Mesendoderm (in vitro differentiated cells): ENCODE measurements around the gene PPM1N.
"Not testable (repeated sequence)": the region's sequence is repeated elsewhere in the genome, so short reads cannot be mapped to it uniquely, and the experiment has no call there.

Experiments used
- DNase-seq: peaks from one replicate; pipeline ENCODE4 v3.0.0; 2013
- H2AK5ac ChIP-seq: 2 replicates; pipeline ENCODE4 v1.6.1; 2013; ENCODE audit warnings: low read length, inconsistent platforms
- H2BK120ac ChIP-seq: 2 replicates; pipeline ENCODE4 v1.6.1; 2013; ENCODE audit warnings: low read depth, mild to moderate bottlenecking, low read length, moderate library complexity, mixed read lengths
- H2BK15ac ChIP-seq: replicated peaks from 2 replicates; pipeline ENCODE4 v1.6.1; 2013; ENCODE audit warnings: low read depth, mild to moderate bottlenecking, moderate library complexity
- H2BK5ac ChIP-seq: 2 replicates; pipeline ENCODE4 v1.6.1; 2013; ENCODE audit warnings: low read length, inconsistent platforms
- H3K18ac ChIP-seq: 2 replicates; pipeline ENCODE4 v1.6.1; 2013; ENCODE audit warnings: mild to moderate bottlenecking, low read length, mixed read lengths
- H3K23ac ChIP-seq: one replicate; pipeline ENCODE4 v1.6.1; 2013; ENCODE audit warnings: low read length
- H3K27ac ChIP-seq: 2 replicates; pipeline ENCODE4 v1.5.1; 2013; ENCODE audit warnings: low read depth, mild to moderate bottlenecking, inconsistent platforms, low read length, moderate library complexity
- H3K27me3 ChIP-seq: 2 replicates; pipeline ENCODE4 v1.6.1; 2013; ENCODE audit warnings: low read length, control low read depth, mild to moderate bottlenecking, inconsistent platforms; ENCODE audit not compliant: insufficient read depth, poor library complexity
- H3K36me3 ChIP-seq: 2 replicates; pipeline ENCODE4 v1.6.1; 2013; ENCODE audit warnings: low read length, inconsistent platforms; ENCODE audit not compliant: control insufficient read depth, insufficient read depth
- H3K4ac ChIP-seq: one replicate; pipeline ENCODE4 v1.6.1; 2013; ENCODE audit warnings: low read depth, mild to moderate bottlenecking, low read length, moderate library complexity
- H3K4me1 ChIP-seq: 2 replicates; pipeline ENCODE4 v1.6.1; 2013; ENCODE audit warnings: low read depth, low read length, inconsistent platforms; ENCODE audit not compliant: control insufficient read depth
- H3K4me2 ChIP-seq: 2 replicates; pipeline ENCODE4 v1.6.1; 2013; ENCODE audit warnings: low read length
- H3K4me3 ChIP-seq: 2 replicates; pipeline ENCODE4 v1.5.1; 2013; ENCODE audit warnings: mild to moderate bottlenecking, low read length
- H3K56ac ChIP-seq: one replicate; pipeline ENCODE4 v1.6.1; 2013; ENCODE audit warnings: low read length
- H3K79me1 ChIP-seq: 2 replicates; pipeline ENCODE4 v1.6.1; 2013; ENCODE audit warnings: low read length, inconsistent platforms
- H3K79me2 ChIP-seq: 2 replicates; pipeline ENCODE4 v1.6.1; 2013; ENCODE audit warnings: mild to moderate bottlenecking, low read length; ENCODE audit not compliant: control insufficient read depth, insufficient read depth
- H3K9ac ChIP-seq: 2 replicates; pipeline ENCODE4 v1.6.1; 2013; ENCODE audit warnings: low read length, inconsistent platforms
- H4K5ac ChIP-seq: one replicate; pipeline ENCODE4 v1.6.1; 2013; ENCODE audit warnings: low read length
- H4K8ac ChIP-seq: one replicate; pipeline ENCODE4 v1.6.1; 2013; ENCODE audit warnings: low read depth, mild to moderate bottlenecking, control low read depth, low read length, moderate library complexity
- WGBS: extraction: QIAGEN DNeasy Blood & Tissue Kit; methylation state at CpG from one replicate; pipeline ENCODE4 v1.1.7; 2013; ENCODE audit warnings: low lambda C conversion rate, missing lambda C conversion rate; ENCODE audit not compliant: insufficient coverage; ENCODE audit errors: extremely low coverage; 5-methylcytosine and 5-hydroxymethylcytosine counted together

PPM1N gene

GRCh38 chr19:45507872-45508416, 9.7 kb downstream of the PPM1N start:
- Histone ChIP-seq H4K5ac (no peak overlapping the region), H3K27ac (peak overlapping the region; percentile 100), H3K56ac (peak overlapping the region; percentile 99), H3K36me3 (no peaks in the 10 kb centered on the region), H3K23ac (peak overlapping the region; percentile 80), H2BK15ac (no peak overlapping the region), H3K18ac (peak overlapping the region; percentile 97), H3K4ac (peak overlapping the region; percentile 96), H3K79me2 (peaks cover 50% of the 10 kb centered on the region), H2BK120ac (peak overlapping the region; percentile 86), H3K4me3 (peak overlapping the region; percentile 89), H2BK5ac (peak overlapping the region; percentile 90), H3K27me3 (no peaks in the 10 kb centered on the region), H4K8ac (peak overlapping the region; percentile 83), H2AK5ac (peak overlapping the region; percentile 69), H3K9ac (peak overlapping the region; percentile 93), H3K4me2 (peak overlapping the region; percentile 80), H3K79me1 (peaks cover 7% of the 10 kb centered on the region), H3K4me1 (peaks cover 2% of the 10 kb centered on the region)
- no CpG with 5 or more reads among the region's 22 CpGs for WGBS
- peak; percentile 36 for DNase-seq

GRCh38 chr19:45508417-45508860, 10.2 kb downstream of the PPM1N start:
- peak overlapping the region; percentile 97 for H3K18ac ChIP-seq
- peak overlapping the region; percentile 80 for H3K23ac ChIP-seq
- H3K56ac ChIP-seq, result peak overlapping the region; percentile 99
- H3K9ac ChIP-seq, result peak overlapping the region; percentile 93
- H2BK120ac ChIP-seq, result peak overlapping the region; percentile 86
- no peak overlapping the region for H2AK5ac ChIP-seq
- peaks cover 7% of the 10 kb centered on the region for H3K79me1 ChIP-seq
- H4K5ac ChIP-seq, result no peak overlapping the region
- H3K4ac ChIP-seq, result peak overlapping the region; percentile 92
- H2BK15ac ChIP-seq, result no peak overlapping the region
- H3K4me2 ChIP-seq, result peak overlapping the region; percentile 80
- no peaks in the 10 kb centered on the region for H3K36me3 ChIP-seq
- peak overlapping the region; percentile 89 for H3K4me3 ChIP-seq
- H3K4me1 ChIP-seq, result peaks cover 2% of the 10 kb centered on the region
- no peaks in the 10 kb centered on the region for H3K27me3 ChIP-seq
- WGBS, result no CpG with 5 or more reads among the region's 26 CpGs
- H4K8ac ChIP-seq, result no peak overlapping the region
- peak overlapping the region; percentile 90 for H2BK5ac ChIP-seq
- DNase-seq, result peak; percentile 90
- H3K79me2 ChIP-seq, result peaks cover 54% of the 10 kb centered on the region
- H3K27ac ChIP-seq, result peak overlapping the region; percentile 100

GRCh38 chr19:45508861-45509691, 10.8 kb downstream of the PPM1N start:
- Histone ChIP-seq H3K4ac (peak overlapping the region; percentile 64), H3K27ac (peak overlapping the region; percentile 96), H3K27me3 (no peaks in the 10 kb centered on the region), H3K56ac (peak overlapping the region; percentile 99), H3K36me3 (no peaks in the 10 kb centered on the region), H3K79me2 (peaks cover 60% of the 10 kb centered on the region), H2BK15ac (no peak overlapping the region), H3K18ac (peak overlapping the region; percentile 97), H2AK5ac (peak overlapping the region; percentile 58), H4K8ac (no peak overlapping the region), H3K4me2 (peak overlapping the region; percentile 79), H3K4me3 (peak overlapping the region; percentile 78), H3K79me1 (peaks cover 11% of the 10 kb centered on the region), H3K9ac (peak overlapping the region; percentile 93), H2BK120ac (peak overlapping the region; percentile 46), H2BK5ac (peak overlapping the region; percentile 94), H4K5ac (no peak overlapping the region), H3K4me1 (peaks cover 2% of the 10 kb centered on the region), H3K23ac (peak overlapping the region; percentile 97)
- DNase-seq, result peak; percentile 90
- WGBS, result no CpG with 5 or more reads among the region's 28 CpGs

DNA sequence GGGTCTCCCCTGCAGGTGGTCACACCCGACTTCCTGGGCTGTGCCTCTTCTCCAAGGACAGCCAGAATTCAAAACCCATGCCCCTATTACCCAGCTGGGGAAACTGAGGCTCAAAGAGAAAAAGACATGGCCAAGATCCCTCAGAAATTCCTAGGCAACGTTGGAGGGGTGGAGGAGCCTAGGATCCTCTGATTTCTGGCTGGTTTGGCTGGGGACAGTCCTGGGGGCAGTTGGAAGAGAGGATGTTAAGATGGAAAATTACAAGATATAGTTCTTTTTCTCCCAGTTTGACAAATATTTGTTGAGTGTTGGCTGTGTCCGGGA, 11.4 kb downstream of the PPM1N start:
- Histone ChIP-seq H4K8ac (no peak overlapping the region), H3K4me3 (peak overlapping the region; percentile 22), H2BK15ac (no peak overlapping the region), H3K79me2 (peaks cover 66% of the 10 kb centered on the region), H3K4me2 (peak overlapping the region; percentile 58), H2BK120ac (no peak overlapping the region), H2AK5ac (peak overlapping the region; percentile 5), H3K4me1 (peaks cover 2% of the 10 kb centered on the region), H3K23ac (no peak overlapping the region), H2BK5ac (peak overlapping the region; percentile 66), H4K5ac (no peak overlapping the region), H3K79me1 (peaks cover 11% of the 10 kb centered on the region), H3K27me3 (no peaks in the 10 kb centered on the region), H3K56ac (peak overlapping the region; percentile 83), H3K36me3 (no peaks in the 10 kb centered on the region), H3K4ac (no peak overlapping the region), H3K27ac (peak overlapping the region; percentile 6), H3K9ac (peak overlapping the region; percentile 74), H3K18ac (peak overlapping the region; percentile 1)
- WGBS, result no CpG with 5 or more reads among the region's 3 CpGs
- DNase-seq, result no peak

DNA sequence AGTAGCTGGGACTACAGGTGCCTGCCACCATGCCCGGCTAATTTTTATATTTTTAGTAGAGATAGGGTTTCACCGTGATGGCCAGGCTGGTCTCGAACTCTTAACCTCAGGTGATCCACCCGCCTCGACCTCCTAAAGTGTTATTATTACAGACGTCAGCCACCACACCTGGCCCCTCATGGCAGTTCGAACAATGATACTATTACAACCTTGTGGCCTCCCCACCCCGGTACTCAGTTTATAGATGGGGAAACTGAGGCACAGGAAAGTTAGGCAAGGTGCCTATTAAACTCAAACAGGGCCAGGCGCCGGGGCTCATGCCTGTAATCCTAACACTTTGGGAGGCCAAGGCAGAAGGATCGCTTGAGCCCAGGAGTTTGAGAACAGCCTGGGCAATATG, 12.1 kb downstream of the PPM1N start:
- not testable (repeated sequence) for H3K56ac ChIP-seq, H3K18ac ChIP-seq, H3K9ac ChIP-seq, H3K4me3 ChIP-seq, H2BK15ac ChIP-seq, H3K27ac ChIP-seq, H3K4ac ChIP-seq, H4K8ac ChIP-seq, H3K4me1 ChIP-seq, DNase-seq, H2AK5ac ChIP-seq, H3K23ac ChIP-seq, H2BK120ac ChIP-seq, H3K27me3 ChIP-seq, H4K5ac ChIP-seq, H3K36me3 ChIP-seq, H3K4me2 ChIP-seq, H2BK5ac ChIP-seq
- Histone ChIP-seq H3K79me2 (peaks cover 71% of the 10 kb centered on the region), H3K79me1 (peaks cover 16% of the 10 kb centered on the region)
- no CpG with 5 or more reads among the region's 11 CpGs for WGBS
